Right forelimb (tissue), 1 donor: ENCODE data around the gene SDF2L1.

ENCODE experiments used
- DNase-seq: peaks from one replicate; pipeline ENCODE4 v3.0.0-alpha.2; 2018

SDF2L1 gene

DNA sequence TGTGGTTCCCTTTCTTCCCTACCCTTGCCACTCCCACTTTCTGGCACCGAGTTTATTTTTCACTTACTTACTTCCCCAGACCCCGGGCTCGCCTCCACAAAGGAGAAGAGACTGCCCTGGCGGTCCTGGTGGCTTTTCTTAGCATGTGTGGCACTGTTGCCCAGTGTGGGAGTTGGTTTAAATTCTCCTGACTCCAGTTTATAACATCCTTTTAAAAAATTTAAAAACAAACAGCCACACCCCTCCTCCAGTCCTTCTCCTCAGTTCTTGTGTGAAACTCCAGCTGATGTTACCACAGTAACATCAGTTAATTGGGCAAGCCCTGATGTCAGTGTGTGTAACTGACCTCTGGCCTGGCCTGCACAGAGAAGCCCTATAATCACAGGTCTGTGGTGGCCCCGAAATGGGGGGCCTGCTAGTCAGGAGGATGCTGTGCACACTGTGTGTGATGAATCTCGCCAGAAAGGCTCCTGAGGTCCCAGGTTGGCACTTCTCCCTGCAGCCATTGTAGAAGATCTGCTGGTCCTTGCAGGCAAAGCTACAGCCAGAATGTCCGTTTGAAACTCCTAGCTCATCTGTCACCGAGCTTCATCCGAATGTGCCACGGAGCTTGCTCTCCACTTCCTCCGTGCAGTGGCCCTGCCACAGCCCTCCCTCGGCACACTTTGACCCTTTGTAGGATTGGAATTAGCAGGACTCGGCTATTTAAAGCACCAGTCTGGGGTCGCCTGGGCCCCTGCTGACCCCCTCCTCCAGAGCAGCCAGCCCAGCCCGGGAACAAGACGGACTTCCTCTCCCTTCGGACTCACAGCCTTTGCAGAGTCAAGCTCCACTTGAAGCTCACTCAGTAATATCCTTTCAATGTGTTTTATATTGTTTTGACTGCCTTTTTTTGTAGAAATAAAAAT lies 19.8 kb upstream of the SDF2L1 start:
- no peak for DNase-seq

DNA sequence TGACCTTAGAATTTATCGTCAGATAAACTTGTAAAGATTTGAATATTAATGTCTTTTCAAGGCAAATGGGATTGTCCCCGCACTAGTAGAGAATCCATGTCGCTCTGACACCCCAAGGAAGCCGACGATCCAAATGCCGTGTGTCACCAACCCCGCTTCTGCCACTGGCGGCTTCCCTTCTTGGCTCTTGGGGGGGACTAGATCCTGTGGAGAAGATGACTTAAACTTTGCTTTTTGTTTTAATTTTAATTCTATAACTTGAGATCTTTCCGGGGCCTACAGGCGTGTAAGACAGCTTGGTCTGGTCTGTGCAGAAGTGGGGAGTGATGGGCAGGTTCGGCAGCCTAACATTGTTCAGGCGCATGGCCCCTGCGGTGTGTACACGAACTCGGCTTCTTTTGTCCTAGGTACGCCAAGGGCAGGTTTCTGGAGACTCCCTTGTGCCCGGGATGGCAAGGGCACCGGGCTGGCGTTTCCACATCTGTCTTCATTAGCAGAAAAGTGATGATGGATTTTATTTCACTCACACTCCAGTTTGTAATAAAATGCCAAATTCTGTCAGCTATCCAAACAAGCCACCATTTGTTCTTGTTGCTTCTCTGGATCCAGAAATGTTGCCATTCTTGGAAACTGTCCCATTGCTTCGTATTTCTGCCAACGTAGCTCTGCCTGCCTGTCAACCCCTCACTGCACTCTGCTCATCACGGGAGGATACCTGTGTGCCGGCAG lies 19.0 kb upstream of the SDF2L1 start:
- no peak for DNase-seq

DNA sequence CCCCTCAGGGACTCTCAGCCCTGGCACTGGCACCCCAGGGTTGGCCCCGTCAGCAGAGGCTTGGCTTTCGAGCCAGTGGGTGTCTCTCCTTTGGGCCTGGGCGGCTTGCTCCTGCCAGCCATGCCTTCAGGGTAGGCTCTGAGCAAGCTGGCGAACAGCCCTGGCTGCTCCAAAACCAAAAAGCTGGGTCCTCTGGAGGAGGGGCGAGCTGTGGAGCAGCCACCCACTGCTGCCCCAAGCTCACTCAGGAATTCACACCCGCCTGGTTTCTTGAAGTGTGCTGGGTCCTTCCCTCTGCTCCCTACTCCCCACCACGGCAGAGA lies 18.5 kb upstream of the SDF2L1 start:
- no peak for DNase-seq

DNA sequence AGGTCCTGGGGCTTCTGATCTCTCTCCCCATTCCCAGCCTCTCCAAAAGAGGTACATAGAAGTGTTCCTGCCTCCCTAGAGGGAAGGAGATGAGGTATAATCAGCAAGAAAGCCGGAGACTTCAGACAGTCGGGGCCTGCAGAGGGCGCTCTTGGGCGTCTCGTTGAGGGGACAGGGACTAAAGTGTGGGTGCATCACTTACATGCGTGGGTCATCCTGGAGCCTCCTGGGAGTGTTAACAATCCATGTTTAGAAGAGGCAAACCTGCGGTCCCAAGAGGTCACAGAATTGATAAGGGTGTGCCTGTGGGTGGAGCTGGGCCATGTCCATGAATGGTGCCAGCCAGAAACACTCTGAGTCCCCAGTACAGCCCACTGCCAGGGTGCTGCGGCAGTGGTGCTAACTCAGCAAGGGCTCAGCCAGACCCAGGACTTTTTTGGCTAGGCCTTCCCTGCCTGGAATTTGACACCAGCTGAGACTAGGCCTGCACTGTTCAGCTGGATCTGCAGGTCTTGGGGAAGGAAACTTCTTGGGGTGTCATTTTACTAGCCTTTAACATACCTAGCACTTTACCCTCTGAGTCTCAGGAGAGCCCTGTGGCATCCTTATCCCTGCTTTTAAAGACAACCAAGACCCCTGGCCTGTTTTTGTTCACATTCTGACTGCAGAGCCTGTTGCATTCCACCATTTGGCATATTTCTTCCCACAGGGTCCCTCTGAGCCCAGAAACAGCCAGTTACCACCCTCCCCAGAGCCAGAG lies 17.8 kb upstream of the SDF2L1 start:
- no peak for DNase-seq

DNA sequence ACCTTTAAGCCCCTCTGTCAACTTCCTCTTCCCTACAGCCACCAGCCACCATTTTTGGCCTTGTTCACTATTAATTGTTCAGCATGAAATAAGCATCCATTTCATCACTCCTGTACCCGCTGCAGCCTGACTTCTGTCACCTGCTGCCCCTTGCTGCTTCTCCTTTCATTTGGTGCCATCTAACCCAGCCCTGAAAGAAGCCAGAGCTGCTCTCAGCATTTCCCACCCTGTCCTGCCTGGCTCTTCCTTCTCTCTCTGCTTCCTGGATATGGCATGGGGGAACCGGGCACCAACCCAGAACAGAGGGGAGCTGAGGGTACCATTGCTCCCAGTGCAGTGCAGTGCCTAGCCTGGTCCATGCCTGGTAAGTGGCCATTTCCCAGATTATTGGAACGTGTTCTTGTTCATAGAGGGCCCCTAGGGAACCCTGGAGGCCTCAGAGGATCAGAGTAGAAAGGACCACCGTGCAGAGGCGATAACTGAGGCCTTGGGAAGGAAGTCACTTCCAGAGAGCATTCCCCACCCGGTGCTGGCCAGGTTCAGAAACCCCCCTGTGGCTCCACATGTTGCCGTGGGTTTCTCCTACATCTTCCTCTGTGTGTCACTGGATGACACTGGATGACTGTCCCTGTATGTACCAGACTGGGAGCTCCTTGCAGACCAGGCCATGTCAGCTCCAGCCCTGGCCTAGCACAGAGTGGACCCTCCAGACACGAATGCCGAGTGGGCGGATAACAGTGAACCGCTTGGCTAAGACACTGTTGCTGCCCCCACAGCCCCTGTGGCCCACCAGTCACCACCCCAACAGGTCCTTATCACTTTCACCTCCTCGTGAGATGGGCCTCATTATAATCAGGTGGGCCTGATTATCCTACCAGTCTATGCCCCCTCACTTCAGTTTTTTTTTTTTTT lies 17.0 kb upstream of the SDF2L1 start:
- DNase-seq, result no peak

DNA sequence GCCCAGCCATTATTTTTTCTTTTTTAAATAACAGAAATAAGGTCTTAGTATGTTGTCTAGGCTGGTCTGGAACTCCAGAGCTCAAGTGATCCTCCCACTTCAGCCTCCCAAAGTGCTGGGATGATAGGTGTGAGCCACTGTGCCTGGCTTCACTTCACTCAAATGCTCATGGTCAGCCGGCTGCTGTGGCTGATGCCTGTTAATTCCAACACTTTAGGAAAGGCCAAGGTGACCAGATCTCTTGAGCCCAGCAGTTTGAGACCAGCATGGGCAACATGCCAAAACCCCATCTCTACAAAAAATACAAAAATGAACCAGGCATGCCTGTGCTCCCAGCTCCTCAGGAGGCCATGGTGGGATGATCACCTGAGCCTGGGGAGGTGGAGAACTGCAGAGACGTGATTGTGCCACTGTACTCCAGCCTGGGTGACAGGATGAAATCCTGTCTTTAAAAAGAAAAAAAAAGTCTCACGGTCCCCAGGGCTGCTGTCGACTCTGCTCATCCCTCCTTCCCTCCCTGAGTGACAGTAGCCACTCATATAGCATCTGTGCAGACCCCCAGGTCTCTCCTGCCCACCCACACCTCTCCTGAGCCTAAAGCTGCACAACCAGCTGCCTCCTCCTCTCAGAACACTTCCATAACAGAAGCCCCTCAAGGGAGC lies 15.9 kb upstream of the SDF2L1 start:
- DNase-seq, result no peak

DNA sequence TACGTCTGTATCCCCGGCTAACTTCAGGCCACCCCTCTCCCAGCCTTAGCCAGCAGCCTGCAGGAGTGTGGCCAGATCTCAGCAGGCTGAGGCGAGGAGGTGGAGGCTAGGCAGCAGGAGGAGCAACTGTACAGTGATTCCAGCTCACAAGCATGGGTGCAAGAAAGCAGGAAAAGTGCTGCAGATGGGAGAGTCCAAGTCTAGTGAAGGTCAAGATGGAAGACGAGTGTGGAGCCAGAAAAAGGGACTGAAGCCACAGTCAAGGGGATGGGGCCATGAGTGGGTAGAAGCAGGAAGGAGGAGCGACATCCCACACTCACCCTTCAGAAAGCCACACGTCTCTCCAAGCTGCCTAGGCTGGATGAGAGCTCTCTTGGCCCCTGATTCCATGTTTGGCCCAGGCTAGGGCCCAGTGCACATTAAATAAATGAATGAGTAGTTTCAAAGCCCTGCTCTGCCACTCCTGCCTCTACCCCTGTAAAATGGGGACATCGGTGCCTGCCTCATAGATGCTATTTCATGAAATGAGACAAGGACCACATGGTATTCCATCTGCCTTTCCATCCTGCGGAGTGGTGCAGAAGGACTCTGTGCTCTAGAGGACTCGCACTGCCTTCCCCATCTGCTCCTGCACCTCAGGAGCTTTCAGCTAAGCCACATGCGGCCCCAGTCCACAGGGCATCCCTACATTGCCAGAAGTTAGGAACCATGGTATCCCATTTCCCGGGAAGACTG lies 15.2 kb upstream of the SDF2L1 start:
- DNase-seq, result no peak

DNA sequence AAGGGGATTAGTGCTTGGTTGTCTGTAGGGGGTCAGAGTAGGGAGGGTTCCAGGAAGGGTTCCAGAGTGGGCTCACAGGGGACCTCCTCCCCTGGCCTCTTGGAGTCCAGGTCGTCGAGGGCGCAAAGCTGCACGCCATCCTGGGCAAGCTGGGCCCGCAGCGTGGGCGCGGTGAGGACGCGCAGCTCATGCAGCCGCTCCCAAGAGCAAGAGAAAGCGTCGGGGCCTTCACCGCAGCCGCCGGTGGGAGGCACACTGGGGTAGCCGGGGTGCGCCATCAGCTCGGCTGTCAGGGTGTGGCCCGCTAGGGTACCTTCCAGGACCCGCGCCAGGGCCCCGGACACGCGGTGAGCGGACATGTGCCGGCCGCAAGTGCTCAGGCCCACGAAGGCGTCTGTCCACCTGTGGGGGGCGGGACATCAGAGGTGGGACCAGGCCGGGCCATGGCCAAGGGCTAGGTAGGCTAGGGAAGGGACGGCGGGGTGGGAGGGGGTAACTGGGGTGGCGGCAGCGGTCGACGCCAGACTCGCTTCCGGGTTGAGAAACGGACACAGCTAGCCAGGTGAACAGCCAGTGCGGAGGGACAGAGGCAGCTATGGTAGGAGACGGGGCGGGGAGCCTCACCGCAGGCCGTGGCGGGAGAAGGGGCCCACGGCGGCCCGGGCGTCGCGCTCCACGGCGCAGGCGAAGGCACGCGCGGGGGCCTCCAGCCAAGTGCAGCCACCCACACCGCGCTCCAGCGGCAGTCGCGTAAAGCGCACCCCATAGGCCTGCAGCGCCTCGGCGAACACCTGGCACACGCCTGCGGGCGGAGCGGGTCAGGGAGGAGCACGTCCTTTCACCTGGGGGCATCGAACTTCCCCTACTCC lies 13.5 kb upstream of the SDF2L1 start:
- DNase-seq, result no peak

DNA sequence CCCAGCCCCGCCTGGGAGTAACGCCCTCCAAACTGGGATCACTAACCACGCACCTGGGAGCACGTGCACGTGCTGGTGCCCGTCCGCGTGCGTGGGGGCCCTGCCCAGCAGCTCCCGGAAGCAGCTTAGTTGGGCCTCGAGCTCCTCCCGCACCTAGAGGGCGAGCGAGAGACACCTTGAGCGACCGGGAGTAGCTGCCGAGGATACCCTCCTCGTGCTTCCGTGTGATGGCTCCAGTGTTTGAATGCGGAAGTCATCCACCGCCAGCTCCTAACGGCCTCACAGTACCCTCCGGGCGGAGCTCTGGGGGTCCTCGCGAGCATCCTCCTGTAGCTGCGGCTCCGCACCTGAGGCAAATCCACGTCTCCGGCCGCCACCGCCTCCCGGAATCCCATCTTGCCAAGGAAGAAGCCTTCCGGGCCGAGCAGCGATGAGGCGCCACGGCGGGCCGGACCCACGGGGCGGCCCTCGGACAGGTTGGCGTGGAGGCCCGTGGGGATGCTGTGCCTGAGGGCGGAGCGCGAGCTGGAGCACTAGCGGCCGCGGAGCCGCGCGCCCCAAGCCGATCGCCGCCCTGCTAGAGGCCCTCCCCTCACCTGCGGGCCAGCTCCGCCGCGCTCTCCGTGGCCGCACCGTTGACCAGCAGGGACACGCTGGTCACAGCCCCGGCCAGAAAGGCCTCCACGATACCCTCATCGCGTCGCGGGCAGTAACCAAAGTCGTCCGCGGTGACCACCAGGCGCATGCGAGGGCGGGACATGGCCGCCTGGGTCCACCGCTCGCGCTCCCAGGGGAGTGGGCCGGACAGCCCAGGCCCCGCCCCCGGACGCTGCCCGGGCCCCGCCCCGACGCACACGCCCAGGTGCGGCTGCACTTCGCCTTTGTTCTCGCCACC lies 12.6 kb upstream of the SDF2L1 start, which contains the start of gene YDJC:
Gene YDJC, minus strand, starts transcription at position 768 of the 895 bp plus-strand sequence. Its CDS starts 8 bp downstream, at position 760.
- peak; percentile 95 for DNase-seq

DNA sequence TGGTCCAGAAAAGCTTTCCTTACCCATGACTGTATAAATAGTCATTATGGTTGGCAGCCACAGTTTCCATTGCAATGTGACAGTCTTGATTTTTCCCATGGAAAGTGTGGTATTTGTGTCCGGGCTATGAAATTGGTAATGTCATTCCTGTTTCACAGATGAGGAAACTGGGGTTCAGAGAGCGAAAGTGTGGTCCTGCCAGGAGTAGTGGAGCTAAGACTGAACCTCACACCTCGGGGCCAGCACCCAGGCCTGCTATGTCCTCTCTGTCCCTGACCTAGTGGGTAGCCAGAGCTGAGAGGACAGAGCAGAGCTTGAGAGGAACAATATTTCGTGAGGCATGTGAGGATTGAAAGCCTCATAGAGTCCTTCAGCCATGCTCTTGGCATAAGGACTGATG lies 11.1 kb upstream of the SDF2L1 start:
- DNase-seq, result no peak

DNA sequence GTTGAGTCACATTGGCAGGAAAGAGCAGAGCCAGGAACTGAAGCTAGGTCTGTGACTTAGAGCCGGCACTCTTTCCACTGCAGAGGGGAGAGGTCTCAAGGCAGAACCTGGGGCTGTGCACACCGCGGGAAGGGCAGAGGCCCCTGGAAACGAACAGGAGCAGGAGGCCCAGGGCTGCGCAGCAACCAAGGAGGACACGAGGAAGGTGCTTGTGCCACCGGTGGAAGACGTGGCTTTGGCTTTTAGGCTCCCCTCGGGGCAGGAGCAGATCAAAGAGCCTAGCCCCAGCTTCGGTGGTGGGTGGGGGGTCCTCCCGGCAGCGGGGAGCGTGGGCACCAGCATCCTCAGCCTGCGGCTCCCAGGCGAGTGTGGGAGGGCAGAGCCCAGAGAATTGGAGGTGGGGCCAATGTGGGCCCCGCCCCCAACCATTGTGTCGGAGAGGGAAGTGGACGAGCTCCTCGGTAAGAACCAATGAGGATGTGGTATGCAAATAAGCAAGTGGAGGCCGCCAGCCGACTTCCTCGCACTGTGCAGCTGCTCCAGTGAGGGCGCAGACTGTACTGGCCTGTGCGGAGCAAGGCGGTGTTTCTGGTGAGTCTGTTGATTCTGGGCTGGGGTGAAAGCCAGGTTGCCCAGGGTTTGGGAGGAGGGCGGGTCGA lies 9.7 kb upstream of the SDF2L1 start, which contains the start of gene CCDC116:
Gene CCDC116, plus strand, starts transcription at position 524 of the 659 bp plus-strand sequence. CDS start 422 bp downstream, outside the sequence.
- DNase-seq, result no peak

DNA sequence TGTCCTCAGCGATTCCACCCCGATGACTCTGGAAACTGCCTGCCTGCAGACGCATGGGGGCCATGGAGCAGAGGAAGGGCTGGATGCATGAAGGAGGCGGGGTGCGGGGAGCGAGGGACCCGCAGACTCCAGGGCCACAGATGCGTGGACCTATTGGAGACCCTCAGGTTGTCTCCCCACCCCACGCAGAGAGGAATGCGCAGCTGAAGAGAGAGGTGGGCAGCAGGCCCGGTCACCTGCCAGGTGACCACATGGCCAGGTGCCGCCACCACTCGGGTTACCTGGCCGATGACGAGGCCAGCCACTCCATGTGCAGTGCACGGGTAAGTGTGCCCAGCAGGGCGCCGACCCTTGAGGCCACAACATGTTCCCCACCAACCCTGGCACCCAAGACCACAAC lies 9.2 kb upstream of the SDF2L1 start:
- no peak for DNase-seq

DNA sequence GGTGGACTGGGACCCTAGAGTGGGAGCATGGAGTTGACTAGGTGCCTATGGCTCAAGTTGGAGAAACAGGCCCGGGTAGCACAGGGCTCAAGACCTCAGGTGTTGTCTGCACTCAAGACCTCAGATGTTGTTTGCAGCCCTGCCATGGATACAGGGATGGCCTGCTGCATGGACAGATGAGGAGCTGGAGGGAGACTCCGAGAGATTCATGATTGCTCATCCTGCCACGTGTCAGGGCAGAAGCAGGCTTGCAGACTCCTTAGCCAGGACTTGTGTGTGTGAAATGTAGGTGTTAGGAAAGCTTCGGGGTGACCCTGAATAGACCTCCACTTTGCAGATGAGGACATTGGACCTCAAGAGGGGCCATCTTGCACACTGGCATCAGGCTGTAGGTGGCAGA lies 8.6 kb upstream of the SDF2L1 start:
- DNase-seq, result no peak

DNA sequence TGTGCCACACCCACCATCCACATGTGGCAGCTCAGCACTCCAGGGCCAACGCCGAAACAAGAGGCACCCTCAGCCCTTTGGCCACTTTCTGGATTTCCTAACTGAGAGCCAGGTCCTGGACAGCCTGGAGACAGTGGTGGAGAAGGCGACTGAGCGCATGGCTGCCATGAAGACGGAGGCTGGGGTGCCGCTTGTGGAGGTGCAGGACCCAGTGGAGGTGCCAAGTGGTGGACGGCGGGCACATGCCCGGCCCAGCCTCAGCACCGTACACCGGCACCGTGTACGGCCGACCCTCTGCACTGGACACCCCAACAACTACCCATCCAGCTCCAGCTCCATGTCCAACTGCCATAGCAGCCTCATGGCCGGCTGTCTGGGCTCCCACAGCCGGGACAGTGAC lies 8.0 kb upstream of the SDF2L1 start:
- no peak for DNase-seq

DNA sequence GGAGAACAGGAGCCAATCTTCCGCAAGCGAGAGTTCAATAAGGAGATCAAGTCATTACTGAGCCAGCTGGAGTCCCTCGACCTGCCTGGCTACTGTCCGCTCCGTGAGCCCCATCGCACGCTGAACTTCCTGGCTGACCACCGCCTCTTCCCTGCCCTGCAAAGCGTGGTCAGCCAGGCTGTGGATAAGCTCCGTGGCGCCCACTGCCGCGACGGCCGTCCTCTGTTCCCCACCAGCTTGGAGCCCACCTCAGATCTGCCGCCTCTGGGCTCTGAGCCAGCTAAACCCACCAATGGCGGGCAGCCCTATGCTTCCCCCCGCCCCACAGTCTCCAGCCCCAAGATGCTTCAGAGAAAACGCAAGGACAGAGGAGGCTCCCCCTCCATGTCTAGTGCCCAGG lies 7.3 kb upstream of the SDF2L1 start:
- no peak for DNase-seq

DNA sequence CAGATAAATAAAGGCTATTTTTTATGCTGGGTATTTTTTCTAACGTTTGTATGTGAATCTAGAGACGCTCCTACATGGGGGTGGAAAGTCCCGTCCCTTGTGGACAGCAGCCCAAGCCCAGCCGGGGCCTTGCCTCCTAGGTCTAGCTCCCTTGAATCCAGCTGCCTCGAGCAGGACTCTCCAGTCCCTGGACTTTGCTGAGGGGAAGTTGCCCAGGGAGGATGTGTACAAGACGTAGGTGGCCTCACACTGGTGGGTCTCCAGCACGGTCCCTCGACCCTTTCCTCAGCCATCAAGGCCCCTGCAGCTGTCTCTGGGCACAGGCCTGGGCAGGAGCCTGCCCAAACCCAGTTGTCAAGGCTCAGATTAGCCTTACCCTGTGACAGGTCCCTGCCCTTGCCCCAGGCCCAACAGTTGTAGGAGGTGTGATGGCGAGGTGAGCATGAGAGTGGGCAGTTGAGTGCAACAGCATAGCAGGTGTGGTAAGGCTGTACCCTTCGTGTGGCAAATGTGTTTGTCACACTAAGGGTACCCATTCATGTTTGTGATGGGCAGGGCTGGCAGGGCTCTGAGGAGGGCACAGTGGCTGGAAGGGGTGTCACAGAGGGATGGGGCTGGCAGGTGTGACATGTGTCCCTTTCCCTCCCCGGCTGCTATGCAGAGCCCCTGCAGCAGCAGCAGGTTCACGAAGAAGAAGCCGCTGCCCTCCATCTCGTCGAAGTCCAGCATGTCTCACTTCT lies 6.2 kb upstream of the SDF2L1 start:
- DNase-seq, result no peak

DNA sequence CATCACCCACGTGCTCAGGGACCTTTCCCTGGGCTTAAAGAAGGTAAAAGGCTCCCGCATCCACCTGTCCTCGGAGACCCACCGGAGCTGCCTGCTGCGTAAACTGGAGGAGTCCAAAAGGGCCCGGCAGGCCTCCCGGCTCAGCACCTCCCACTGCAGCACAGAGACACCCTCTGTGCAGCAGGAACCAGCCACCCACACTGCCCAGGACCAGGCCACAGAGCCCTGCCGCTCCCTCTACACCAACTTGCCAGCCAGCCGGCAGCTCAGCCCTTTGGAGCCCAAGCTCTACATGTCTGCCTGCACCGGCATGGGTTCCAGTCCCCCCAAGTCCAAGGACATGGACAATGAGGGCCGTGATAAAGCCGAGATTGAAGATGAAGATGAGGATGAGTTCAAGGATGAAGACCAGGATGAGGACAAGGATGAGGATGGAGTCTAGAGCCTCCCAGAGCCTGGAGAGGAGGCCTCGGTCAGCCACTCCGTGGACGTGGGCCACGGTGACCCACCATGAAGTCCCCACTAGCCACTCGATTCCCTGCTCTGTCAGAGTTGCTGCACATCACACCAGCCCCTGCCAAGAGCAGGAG lies 5.4 kb upstream of the SDF2L1 start:
- no peak for DNase-seq
